PC-9 (cell line): ENCODE results near the gene SLC12A4. TPM values are rescaled to one million over a fixed set of nuclear protein-coding genes. Genes with fewer than 3 reads are reported as not detected.

ENCODE experiments used
- BruUV-seq: library from RNA; stranded (reverse); fragments of 400-500 nt; replicated peaks from 2 replicates; lab custom pipeline; 2021; lab: Mats Ljungman, UMichigan
- CTCF ChIA-PET: fragments of 300-600 bp; sonication (Branson Sonifier 250); formaldehyde crosslinking; loops from one replicate; lab custom pipeline; 2022; ENCODE audit warnings: antibody characterized with exemption; lab: Charles Lee
- POLR2A ChIA-PET: fragments of 300-600 bp; sonication (Branson Sonifier 250); formaldehyde crosslinking; loops from one replicate; lab custom pipeline; 2022; ENCODE audit warnings: antibody characterized with exemption; ENCODE audit not compliant: unreplicated experiment; lab: Charles Lee
- DNase-seq, 2 experiments: peaks; one replicate each; pipeline versions ENCODE4 v3.0.0 to v3.0.0-alpha.2; 2015 to 2022; ENCODE audit warnings: mixed read lengths in 1 of 2
- H2AFZ ChIP-seq: fragments of 200-600 bp; sonication (generic); 2 replicates; pipeline ENCODE4 v1.8.1; 2017; ENCODE audit warnings: antibody characterized with exemption
- H3F3A ChIP-seq: fragments of 200-600 bp; sonication (generic); 2 replicates; pipeline ENCODE4 v1.8.1; 2017; ENCODE audit warnings: antibody characterized with exemption, mild to moderate bottlenecking, low read depth; ENCODE audit not compliant: insufficient read depth
- H3K27ac ChIP-seq: fragments of 200-600 bp; sonication (generic); 2 replicates; pipeline ENCODE4 v1.6.1; 2016; ENCODE audit warnings: mixed run types
- H3K27me3 ChIP-seq: fragments of 200-600 bp; sonication (generic); 2 replicates; pipeline ENCODE4 v1.6.1; 2016; ENCODE audit warnings: low read depth, mixed run types; ENCODE audit not compliant: insufficient read depth
- H3K36me3 ChIP-seq: fragments of 200-600 bp; sonication (generic); 2 replicates; pipeline ENCODE4 v1.6.1; 2016; ENCODE audit warnings: low read depth, mixed run types
- H3K4me1 ChIP-seq: fragments of 200-600 bp; sonication (generic); replicated peaks from 2 replicates; pipeline ENCODE4 v1.6.1; 2016; ENCODE audit warnings: mixed run types; ENCODE audit not compliant: insufficient read depth
- H3K4me2 ChIP-seq: fragments of 200-600 bp; sonication (generic); 2 replicates; pipeline ENCODE4 v1.6.1; 2017; ENCODE audit warnings: mixed run types
- H3K4me3 ChIP-seq: fragments of 200-600 bp; sonication (generic); 2 replicates; pipeline ENCODE4 v1.6.1; 2016; ENCODE audit warnings: mixed run types
- H3K79me2 ChIP-seq: fragments of 200-600 bp; sonication (generic); 2 replicates; pipeline ENCODE4 v1.6.1; 2017; ENCODE audit warnings: low read depth, mixed run types
- H3K9me2 ChIP-seq: fragments of 200-600 bp; sonication (generic); 2 replicates; pipeline ENCODE4 v1.8.1; 2017; ENCODE audit warnings: mild to moderate bottlenecking; ENCODE audit not compliant: insufficient read depth
- H3K9me3 ChIP-seq: fragments of 200-600 bp; sonication (generic); 2 replicates; pipeline ENCODE4 v1.8.1; 2016; ENCODE audit warnings: low read depth; ENCODE audit not compliant: insufficient read depth
- H4K20me1 ChIP-seq: fragments of 200-600 bp; sonication (generic); 2 replicates; pipeline ENCODE4 v1.8.1; 2017; ENCODE audit not compliant: insufficient read depth
- EZH2 ChIP-seq: fragments of 200-600 bp; sonication (generic); IDR thresholded peaks from 2 replicates; pipeline ENCODE4 v1.8.0; 2017; ENCODE audit warnings: antibody characterized with exemption, low read depth
- intact Hi-C: fragments of 100-400 bp; cut with micrococcal nuclease; formaldehyde crosslinking; loops from one replicate; pipeline ENCODE4 v1.10.0; 2022; ENCODE audit not compliant: unreplicated experiment
- total RNA-seq: library from RNA; stranded (reverse); gene quantifications from 2 replicates; pipeline ENCODE4 v1.2.3, GENCODE V29; 2021
- TF ChIP-seq, protein P1 (sequence below): fragments of 200-600 bp; sonication (generic); conservative IDR thresholded peaks from 2 replicates; pipeline ENCODE4 v1.6.1; 2017; ENCODE audit warnings: mixed run types, antibody characterized with exemption, mild to moderate bottlenecking, moderate library complexity

The SLC12A4 gene
- total RNA-seq, 1 experiment from 2014 or later = 27.0 TPM

- Histone ChIP-seq H4K20me1 (peaks cover 56% of the 10 kb centered on the region), H3K4me3 (no peak overlapping the region), H3K27ac (no peak overlapping the region), H3K27me3 (no peaks in the 10 kb centered on the region), H3K4me1 (no peaks in the 10 kb centered on the region), H3K9me2 (no peaks in the 10 kb centered on the region), H3F3A (peaks cover 5% of the 10 kb centered on the region; the same call in 1 of the 2 replicates), H2AFZ (no peak overlapping the region), H3K4me2 (no peak overlapping the region), H3K36me3 (no peaks in the 10 kb centered on the region), H3K79me2 (no peaks in the 10 kb centered on the region), H3K9me3 (no peaks in the 10 kb centered on the region)
- DNase-seq = no peak
- ChIA-PET POLR2A (no interaction called here), CTCF (no interaction called here)
- intact Hi-C loops = no loop called here
- BruUV-seq = no TSS peak
- TF ChIP-seq, protein P1, sequence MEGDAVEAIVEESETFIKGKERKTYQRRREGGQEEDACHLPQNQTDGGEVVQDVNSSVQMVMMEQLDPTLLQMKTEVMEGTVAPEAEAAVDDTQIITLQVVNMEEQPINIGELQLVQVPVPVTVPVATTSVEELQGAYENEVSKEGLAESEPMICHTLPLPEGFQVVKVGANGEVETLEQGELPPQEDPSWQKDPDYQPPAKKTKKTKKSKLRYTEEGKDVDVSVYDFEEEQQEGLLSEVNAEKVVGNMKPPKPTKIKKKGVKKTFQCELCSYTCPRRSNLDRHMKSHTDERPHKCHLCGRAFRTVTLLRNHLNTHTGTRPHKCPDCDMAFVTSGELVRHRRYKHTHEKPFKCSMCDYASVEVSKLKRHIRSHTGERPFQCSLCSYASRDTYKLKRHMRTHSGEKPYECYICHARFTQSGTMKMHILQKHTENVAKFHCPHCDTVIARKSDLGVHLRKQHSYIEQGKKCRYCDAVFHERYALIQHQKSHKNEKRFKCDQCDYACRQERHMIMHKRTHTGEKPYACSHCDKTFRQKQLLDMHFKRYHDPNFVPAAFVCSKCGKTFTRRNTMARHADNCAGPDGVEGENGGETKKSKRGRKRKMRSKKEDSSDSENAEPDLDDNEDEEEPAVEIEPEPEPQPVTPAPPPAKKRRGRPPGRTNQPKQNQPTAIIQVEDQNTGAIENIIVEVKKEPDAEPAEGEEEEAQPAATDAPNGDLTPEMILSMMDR = no peak
- TF ChIP-seq EZH2 = no peak
Observed at GRCh38 chr16:67922221-67922620, 46.2 kb downstream of the SLC12A4 start.

- no TSS peak for BruUV-seq
- H3K36me3 ChIP-seq = no peaks in the 10 kb centered on the region
- no peaks in the 10 kb centered on the region for H3F3A ChIP-seq
- no peak overlapping the region for H2AFZ ChIP-seq
- intact Hi-C loops = no loop called here
- no peaks in the 10 kb centered on the region for H3K9me2 ChIP-seq
- no peaks in the 10 kb centered on the region for H3K27me3 ChIP-seq
- ChIA-PET CTCF (no interaction called here), POLR2A (no interaction called here)
- no peak for DNase-seq
- H3K4me3 ChIP-seq = no peak overlapping the region
- H4K20me1 ChIP-seq = peaks cover 55% of the 10 kb centered on the region
- no peaks in the 10 kb centered on the region for H3K9me3 ChIP-seq
- H3K79me2 ChIP-seq = no peaks in the 10 kb centered on the region
- TF ChIP-seq, protein P1 = no peak
- no peak for TF ChIP-seq EZH2
- no peaks in the 10 kb centered on the region for H3K4me1 ChIP-seq
- no peak overlapping the region for H3K4me2 ChIP-seq
- H3K27ac ChIP-seq = no peak overlapping the region
Observed at GRCh38 chr16:67919622-67920221, 48.7 kb downstream of the SLC12A4 start.

- Histone ChIP-seq H3K36me3 (no peaks in the 10 kb centered on the region), H3K4me2 (no peak overlapping the region), H3K9me2 (no peaks in the 10 kb centered on the region), H4K20me1 (peaks cover 47% of the 10 kb centered on the region), H3K4me1 (no peaks in the 10 kb centered on the region), H3K27me3 (no peaks in the 10 kb centered on the region), H3K9me3 (no peaks in the 10 kb centered on the region), H3K27ac (no peak overlapping the region), H2AFZ (no peak overlapping the region), H3K79me2 (no peaks in the 10 kb centered on the region), H3K4me3 (no peak overlapping the region), H3F3A (no peaks in the 10 kb centered on the region)
- no TSS peak for BruUV-seq
- intact Hi-C loops = no loop called here
- TF ChIP-seq EZH2 = no peak
- TF ChIP-seq, protein P1 = no peak
- DNase-seq = no peak
- ChIA-PET POLR2A (interaction anchor here (0.8 kb wide), 1 partner anchor 14 kb away, joined by 6 read pairs; the partner anchor contains the start of gene CTRL), CTCF (no interaction called here)
Observed at GRCh38 chr16:67917852-67918236, 50.6 kb downstream of the SLC12A4 start.
